Placental epithelial cell (primary cell): Measurements from ENCODE around the gene P2RY12. TPM values are rescaled to one million over a fixed set of nuclear protein-coding genes. Genes with fewer than 3 reads are reported as not detected.

Experiments
- total RNA-seq: library from RNA; depleted of rRNA; stranded (reverse); fragments of >200 nt; gene quantifications from 2 replicates; pipeline ENCODE4 v1.2.3, GENCODE V29; 2012

The P2RY12 gene
- not detected in 2 replicates for total RNA-seq

DNA sequence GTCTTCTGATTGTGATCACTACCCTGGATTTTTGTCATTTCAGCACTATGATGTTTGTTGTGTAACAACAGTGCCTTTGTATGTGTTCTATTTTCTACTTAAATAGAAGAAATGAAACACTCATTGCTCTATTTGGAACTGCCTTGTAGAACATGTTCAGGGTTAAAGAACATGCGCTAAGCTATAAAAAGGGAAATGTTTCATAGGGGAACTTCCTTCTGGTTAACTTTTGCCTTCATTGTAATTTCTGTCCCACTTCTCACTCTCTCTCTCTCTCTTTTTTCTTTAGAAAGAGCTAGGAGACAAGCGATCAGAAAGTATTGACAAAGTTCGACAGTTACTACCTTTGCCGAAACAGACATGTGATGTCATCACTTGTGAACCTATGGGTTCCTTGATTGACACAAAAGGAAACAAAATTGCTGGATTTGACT is at the start of gene P2RY12:
P2RY12 (minus strand) TSS at position 13 of the 434 bp plus-strand sequence. CDS start 45,908 bp downstream, outside the sequence.

DNA sequence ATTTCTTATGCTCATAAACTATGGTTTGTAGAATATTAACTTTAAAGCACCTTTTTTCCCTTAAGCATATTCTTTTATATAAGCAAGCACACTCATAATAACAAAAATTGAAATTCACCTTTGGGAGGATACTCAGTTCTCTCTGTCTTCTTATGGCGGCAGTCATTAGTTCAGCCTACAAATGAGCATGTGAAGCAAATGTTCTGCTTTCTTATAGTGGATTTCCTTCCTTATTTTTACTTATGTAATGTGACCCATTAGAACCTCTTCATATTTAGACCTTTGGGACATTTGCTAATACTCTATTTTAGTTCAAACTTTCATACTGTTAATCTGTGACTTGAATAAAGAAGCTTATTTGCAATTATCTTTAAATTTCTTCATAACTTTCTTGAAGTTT is 55.2 kb downstream of the P2RY12 start, which contains the start of gene P2RY13:
P2RY13 (minus strand) TSS at position 187 of the 400 bp plus-strand sequence; CDS start at position 166, 21 bp downstream.

DNA sequence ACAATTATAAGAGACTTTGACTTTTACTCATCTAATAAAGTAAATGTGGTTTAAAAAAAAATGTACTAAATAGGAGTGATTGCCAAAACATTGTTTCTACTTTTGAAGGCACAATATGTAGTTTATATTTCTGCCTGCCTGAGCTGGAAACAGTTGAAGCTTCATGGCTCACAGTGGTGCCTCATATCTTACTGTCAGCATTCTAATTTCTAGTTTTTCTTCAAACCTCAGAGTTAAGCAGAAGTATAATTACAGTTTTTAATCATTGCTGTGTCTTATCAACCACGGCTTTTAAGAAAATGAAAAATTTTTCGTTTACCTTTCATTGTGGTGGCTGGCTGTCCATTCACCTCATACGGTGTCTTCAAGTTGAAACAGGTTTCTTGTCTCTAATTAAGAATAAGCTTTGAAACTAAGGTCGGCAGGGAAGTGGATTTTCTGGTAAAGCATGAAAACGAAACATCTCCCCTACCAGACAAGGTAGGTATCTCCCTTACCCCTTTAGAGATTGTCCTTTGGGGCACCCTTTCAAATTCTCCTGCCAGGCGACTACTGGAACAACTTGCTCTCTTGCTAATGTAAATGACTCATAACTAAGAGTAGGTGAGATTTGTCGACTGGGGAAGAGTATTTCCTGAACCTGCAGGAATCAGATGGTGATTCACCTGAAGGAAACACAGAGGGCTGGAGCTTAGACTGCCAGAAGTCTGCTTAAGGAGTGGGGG is 68.1 kb downstream of the P2RY12 start, which contains the start of gene GPR87:
GPR87 (minus strand) TSS at position 554 of the 725 bp plus-strand sequence. CDS start 16,720 bp downstream, outside the sequence.

Other genes starting within 250 kb of the P2RY12 start
- gene GPR171, start 181.5 kb downstream of the P2RY12 start, total RNA-seq = not detected in 2 replicates
- not detected in 2 replicates for gene P2RY14, start 106.2 kb downstream of the P2RY12 start, total RNA-seq
- gene GPR87, start 67.9 kb downstream of the P2RY12 start, total RNA-seq = 8.2 and 27.1 TPM in 2 replicates
- not detected in 2 replicates for gene P2RY13, start 55.2 kb downstream of the P2RY12 start, total RNA-seq
- not detected in 2 replicates for gene IGSF10, start 76.3 kb upstream of the P2RY12 start, total RNA-seq